K562 (cell line): ENCODE measurements around the gene CCDC85A. TPM values are rescaled to one million over a fixed set of nuclear protein-coding genes. Genes with fewer than 3 reads are reported as not detected.

Experiments
- ATAC-seq: fragments of 200-7000 bp; cut with Tn5 transposase; 3 replicates; pipeline ENCODE4 v1.9.1; 2020; ENCODE audit warnings: moderate library complexity
- BruUV-seq: library from RNA; stranded (reverse); fragments of 400-500 nt; replicated peaks from 2 replicates; lab custom pipeline; 2021; lab: Mats Ljungman, UMichigan
- CTCF ChIA-PET: fragments of 300-600 bp; formaldehyde crosslinking; extraction: SDS; loops from one replicate; lab custom pipeline; 2021; ENCODE audit warnings: low intra/inter-chr PET ratio; lab: Yijun Ruan, JAX
- POLR2A ChIA-PET: fragments of 300-600, 350-650 bp; sonication (Branson Sonifier 250); formaldehyde crosslinking; extraction: SDS; loops from one replicate; lab custom pipeline; 2021; ENCODE audit warnings: antibody characterized with exemption, inconsistent platforms; lab: Yijun Ruan, JAX
- DNase-seq, 4 experiments: peaks; one replicate each; pipeline versions ENCODE4 v3.0.0 to v3.0.0-alpha.2; 2011 to 2018; ENCODE audit warnings: low spot score in 3 of 4, mixed read lengths in 3 of 4; ENCODE audit errors: extremely low read depth in 1 of 4
- FAIRE-seq: peaks from 2 replicates; lab custom pipeline; 2011; peaks lifted over from hg19 to GRCh38; lab: Jason Lieb, UNC
- H2AFZ ChIP-seq: 2 replicates; pipeline ENCODE4 v1.6.0; 2011; ENCODE audit warnings: low read depth, low read length, control low read depth, inconsistent platforms
- H3K27ac ChIP-seq: fragments of 200-600 bp; 3 replicates; pipeline ENCODE4 v1.8.0; 2011; ENCODE audit warnings: low read depth, mild to moderate bottlenecking, control low read depth, inconsistent platforms, low read length, moderate library complexity, mixed read lengths; ENCODE audit errors: extremely low read depth
- H3K27me3 ChIP-seq, 2 experiments: fragments of 300-600 bp in 1 of 2; 2 replicates in 1 of 2; 3 replicates in 1 of 2; pipeline versions ENCODE4 v1.6.0 to v1.8.0; 2011; ENCODE audit warnings: inconsistent platforms in 2 of 2, low read length in 2 of 2, mild to moderate bottlenecking in 1 of 2, mixed read lengths in 1 of 2, moderate library complexity in 1 of 2; ENCODE audit not compliant: control insufficient read depth in 2 of 2, insufficient read depth in 2 of 2
- H3K36me3 ChIP-seq: fragments of 300-600 bp; 3 replicates; pipeline ENCODE4 v1.8.0; 2011; ENCODE audit warnings: mild to moderate bottlenecking, low read length, inconsistent platforms; ENCODE audit not compliant: control insufficient read depth, insufficient read depth
- H3K4me1 ChIP-seq, 2 experiments: fragments of 200-600 bp in 1 of 2; replicated peaks in 1 of 2; 2 replicates in 1 of 2; 3 replicates in 1 of 2; pipeline versions ENCODE4 v1.5.1 to v1.8.0; 2011; ENCODE audit warnings: inconsistent platforms in 2 of 2, low read length in 2 of 2, mild to moderate bottlenecking in 1 of 2, mixed read lengths in 1 of 2, moderate library complexity in 1 of 2; ENCODE audit not compliant: control insufficient read depth in 2 of 2, insufficient read depth in 2 of 2
- H3K4me2 ChIP-seq: 2 replicates; pipeline ENCODE4 v1.6.1; 2011; ENCODE audit warnings: low read length, control low read depth, inconsistent platforms, mixed read lengths; ENCODE audit not compliant: insufficient read depth
- H3K4me3 ChIP-seq: fragments of 200-600 bp; sonication (generic), shearing (Covaris generic); 2 replicates; pipeline ENCODE4 v1.5.1; 2016; ENCODE audit warnings: control low read depth, inconsistent platforms
- H3K79me2 ChIP-seq: fragments of 200-600 bp; 3 replicates; pipeline ENCODE4 v1.8.0; 2011; ENCODE audit warnings: low read length, inconsistent platforms; ENCODE audit not compliant: control insufficient read depth, insufficient read depth
- H3K9ac ChIP-seq, 2 experiments: 2 replicates each; pipeline versions ENCODE4 v1.6.0 to v1.6.1; 2011; ENCODE audit warnings: low read depth in 2 of 2, low read length in 2 of 2, control low read depth in 1 of 2, inconsistent platforms in 1 of 2, mild to moderate bottlenecking in 1 of 2, mixed read lengths in 1 of 2; ENCODE audit not compliant: insufficient read depth in 1 of 2
- H3K9me1 ChIP-seq: one replicate; pipeline ENCODE4 v1.6.0; 2011; ENCODE audit warnings: inconsistent platforms, mild to moderate bottlenecking, low read length, moderate library complexity; ENCODE audit not compliant: control insufficient read depth, insufficient read depth
- H3K9me3 ChIP-seq: replicated peaks from 2 replicates; pipeline ENCODE4 v1.5.1; 2011; ENCODE audit warnings: low read depth, low read length, inconsistent platforms; ENCODE audit not compliant: control insufficient read depth, insufficient read depth
- H4K20me1 ChIP-seq: replicated peaks from 2 replicates; pipeline ENCODE4 v1.6.1; 2011; ENCODE audit warnings: low read length, inconsistent platforms, mixed read lengths; ENCODE audit not compliant: control insufficient read depth, insufficient read depth
- ADNP ChIP-seq: fragments of 200-800 bp; sonication (Bioruptor generic); IDR thresholded peaks from 2 replicates; pipeline ENCODE4 v1.6.1; 2016; ENCODE audit warnings: missing genetic modification characterization, missing compliant biosample characterization
- BDP1 ChIP-seq: IDR thresholded peaks from 3 replicates; pipeline ENCODE4 v1.6.1; 2011; ENCODE audit not compliant: insufficient read length, insufficient read depth
- BMI1 ChIP-seq: fragments of 150-350 bp; IDR thresholded peaks from 2 replicates; pipeline ENCODE4 v1.6.1; 2014; ENCODE audit warnings: low read length
- CHAMP1 ChIP-seq: fragments of 450-650 bp; IDR thresholded peaks from 2 replicates; pipeline ENCODE4 v1.6.1; 2016; ENCODE audit warnings: mild to moderate bottlenecking
- CHD1 ChIP-seq: fragments of 200-600 bp; sonication (generic); IDR thresholded peaks from one replicate; pipeline ENCODE4 v1.6.1; 2012; ENCODE audit warnings: mild to moderate bottlenecking, moderate library complexity, low read length, inconsistent platforms
- CREB1 ChIP-seq, 2 experiments: sonication (generic) in 1 of 2; formaldehyde crosslinking in 1 of 2; IDR thresholded peaks; 2 replicates each; pipeline versions ENCODE4 v1.6.1 to v1.8.0; 2012 to 2022; ENCODE audit warnings: inconsistent platforms in 1 of 2, mild to moderate bottlenecking in 1 of 2, missing genetic modification reagents in 1 of 2, moderate library complexity in 1 of 2
- ELF4 ChIP-seq: fragments of 450-650 bp; formaldehyde crosslinking; IDR thresholded peaks from 2 replicates; pipeline ENCODE4 v1.4.0; 2022; ENCODE audit warnings: missing genetic modification characterization
- GATA2 ChIP-seq: sonication (generic); formaldehyde crosslinking; IDR thresholded peaks from 2 replicates; pipeline ENCODE4 v1.4.0; 2020; ENCODE audit warnings: mild to moderate bottlenecking, missing genetic modification reagents
- HDGF ChIP-seq: fragments of 450-650 bp; IDR thresholded peaks from 2 replicates; pipeline ENCODE4 v1.6.1; 2016
- PBX2 ChIP-seq, 2 experiments: IDR thresholded peaks in 1 of 2; conservative IDR thresholded peaks in 1 of 2; 2 replicates each; pipeline ENCODE4 v1.6.1; 2016; ENCODE audit warnings: low read depth in 2 of 2, mild to moderate bottlenecking in 1 of 2, missing compliant biosample characterization in 1 of 2, missing genetic modification characterization in 1 of 2, moderate library complexity in 1 of 2
- TAF15 ChIP-seq: fragments of 200-400 bp; formaldehyde crosslinking; IDR thresholded peaks from 2 replicates; pipeline ENCODE4 v1.6.1; 2017; ENCODE audit warnings: mild to moderate bottlenecking, low read depth, low read length, moderate library complexity
- ZEB2 ChIP-seq: fragments of 450-650 bp; IDR thresholded peaks from 2 replicates; pipeline ENCODE4 v1.6.1; 2016
- ZNF408 ChIP-seq: fragments of 250-450 bp; sonication (Bioruptor Pico); IDR thresholded peaks from 2 replicates; pipeline ENCODE4 v1.4.0; 2020; ENCODE audit warnings: low read depth, mild to moderate bottlenecking, moderate library complexity
- WGBS: fragments of 100-300 bp; shearing (Covaris generic); methylation state at CpG from one replicate; pipeline ENCODE4 v1.1.6; 2016; ENCODE audit warnings: low coverage, mixed read lengths; ENCODE audit not compliant: insufficient coverage; ENCODE audit errors: missing lambda C conversion rate; 5-methylcytosine and 5-hydroxymethylcytosine counted together
- in situ Hi-C: fragments of 300-500 bp; cut with MboI; formaldehyde crosslinking; loops from 4 replicates; pipeline ENCODE4 v1.15.0; 2018; ENCODE audit warnings: inconsistent platforms, mixed read lengths
- intact Hi-C: fragments of 100-400 bp; cut with micrococcal nuclease; formaldehyde crosslinking; loops from 2 replicates; pipeline ENCODE4 v1.14.2; 2022
- polyA plus RNA-seq, 8 experiments: library from polyadenylated mRNA; depleted of rRNA in 4 of 8; stranded (reverse) in 5 of 8; unstranded in 3 of 8; fragments of >200 nt; fragmentation: Nextera tagmentation in 2 of 8; fragmentation: Illumina TruSeq in 1 of 8; extraction: Ambion mirVana in 2 of 8; extraction: Trizol in 1 of 8; gene quantifications; 2 replicates each; pipeline versions ENCODE4 v1.2.1 to v1.2.3, GENCODE V29; 2011 to 2014; ENCODE audit warnings: inconsistent platforms in 1 of 8, missing spikeins in 1 of 8
- total RNA-seq, 7 experiments: library from RNA; depleted of rRNA in 6 of 7; stranded (reverse); fragments of >200 nt in 6 of 7; fragmentation: Illumina TruSeq in 2 of 7; extraction: Trizol in 2 of 7; gene quantifications; 2 replicates each; pipeline versions ENCODE4 v1.2.1 to v1.2.3, GENCODE V29; 2011 to 2021; ENCODE audit warnings: low replicate concordance in 1 of 7

CCDC85A gene
- total and polyA plus RNA-seq, 9 of the 15 experiments (the other 6 are each of a cell fraction or from before 2014, with no cell fraction given) = 0.03 to 0.14 (median 0.10) TPM; not detected in 5

- WGBS = 0% methylated on average over 2 of the region's 2 CpGs
- H3K4me3 ChIP-seq = no peak overlapping the region
- ChIA-PET POLR2A (no interaction called here), CTCF (no interaction called here)
- H3K4me1 ChIP-seq = no peaks in the 10 kb centered on the region
- TF ChIP-seq HDGF = no peak
- TF ChIP-seq CHAMP1 = no peak
- no peak for TF ChIP-seq ADNP (tag)
- no peak for TF ChIP-seq GATA2
- no peak for TF ChIP-seq ELF4 (CRISPR knock-in tag)
- no peak for TF ChIP-seq CREB1 (IDR thresholded peaks at IDR 0.05)
- TF ChIP-seq CREB1 (CRISPR knock-in tag; IDR thresholded peaks at IDR 0.05) = no peak
- no peak for TF ChIP-seq ZEB2
- TF ChIP-seq TAF15 = no peak
- no peak for TF ChIP-seq BDP1
- TF ChIP-seq CHD1 = no peak
- TF ChIP-seq PBX2 (CRISPR knock-in tag; IDR thresholded peaks at IDR 0.05; ENCODE audit: low read depth) = no peak
- TF ChIP-seq PBX2 (tag; conservative IDR thresholded peaks at IDR 0.05; ENCODE audit: low read depth) = no peak
- TF ChIP-seq BMI1 = no peak
- TF ChIP-seq ZNF408 = no peak
- no peak for ATAC-seq
- H3K27me3 ChIP-seq = no peaks in the 10 kb centered on the region
- no peak for DNase-seq
- no peaks in the 10 kb centered on the region for H3K36me3 ChIP-seq
- H3K9me1 ChIP-seq = no peaks in the 10 kb centered on the region
- no TSS peak for BruUV-seq
- no peak overlapping the region for H2AFZ ChIP-seq
- H4K20me1 ChIP-seq = no peaks in the 10 kb centered on the region
- no peaks in the 10 kb centered on the region for H3K79me2 ChIP-seq
- H3K9me3 ChIP-seq = no peaks in the 10 kb centered on the region
- no peak overlapping the region for H3K27ac ChIP-seq
- H3K9ac ChIP-seq = no peak overlapping the region
- H3K4me2 ChIP-seq = no peak overlapping the region
- intact Hi-C loops (no loop called here), in situ Hi-C loops (no loop called here)
- FAIRE-seq = no peak
These were observed 206.9 kb downstream of the CCDC85A start for GRCh38 chr2:56390644-56391043.
